HepG2 (cell line): ENCODE results near the gene HYOU1. TPM values are rescaled to one million over a fixed set of nuclear protein-coding genes. Genes with fewer than 3 reads are reported as not detected.

Source experiments
- AHR ChIP-seq: IDR thresholded peaks from 2 replicates; pipeline ENCODE4 v1.6.1; 2018; ENCODE audit warnings: missing genetic modification reagents, missing compliant biosample characterization
- DRAP1 ChIP-seq: IDR thresholded peaks from 2 replicates; pipeline ENCODE4 v1.6.1; 2016; ENCODE audit warnings: missing genetic modification reagents, missing compliant biosample characterization
- MAZ ChIP-seq, 2 experiments: sonication (generic) in 1 of 2; formaldehyde crosslinking in 1 of 2; IDR thresholded peaks; 2 replicates each; pipeline versions ENCODE4 v1.5.0 to v1.6.1; 2012 to 2020; ENCODE audit warnings: low read depth in 2 of 2, mild to moderate bottlenecking in 2 of 2, borderline replicate concordance in 1 of 2, improper control_type of control experiment in 1 of 2, low read length in 1 of 2, missing genetic modification reagents in 1 of 2, moderate library complexity in 1 of 2
- MIER3 ChIP-seq: IDR thresholded peaks from 2 replicates; pipeline ENCODE4 v1.6.1; 2016; ENCODE audit warnings: missing compliant biosample characterization, borderline replicate concordance
- MZF1 ChIP-seq: sonication (generic); formaldehyde crosslinking; IDR thresholded peaks from 2 replicates; pipeline ENCODE4 v1.8.1; 2023; ENCODE audit warnings: mild to moderate bottlenecking, missing genetic modification reagents, borderline replicate concordance
- NFAT5 ChIP-seq: sonication (generic); formaldehyde crosslinking; IDR thresholded peaks from 2 replicates; pipeline ENCODE4 v1.4.0; 2020; ENCODE audit warnings: missing genetic modification reagents
- POLR2G ChIP-seq: fragments of 200-400 bp; formaldehyde crosslinking; IDR thresholded peaks from 2 replicates; pipeline ENCODE4 v1.6.1; 2018; ENCODE audit warnings: mild to moderate bottlenecking, low read depth, low read length, moderate library complexity
- PRDM4 ChIP-seq: sonication (generic); formaldehyde crosslinking; IDR thresholded peaks from 2 replicates; pipeline ENCODE4 v1.9.0; 2021; ENCODE audit warnings: missing genetic modification reagents, borderline replicate concordance
- RXRB ChIP-seq: IDR thresholded peaks from 2 replicates; pipeline ENCODE4 v1.6.1; 2016; ENCODE audit warnings: borderline replicate concordance, missing genetic modification reagents, missing compliant biosample characterization
- SRY ChIP-seq: sonication (generic); formaldehyde crosslinking; IDR thresholded peaks from 2 replicates; pipeline ENCODE4 v1.8.0; 2022; ENCODE audit warnings: mild to moderate bottlenecking, missing genetic modification reagents
- ZC3H13 ChIP-seq: sonication (generic); formaldehyde crosslinking; IDR thresholded peaks from 2 replicates; pipeline ENCODE4 v1.8.1; 2023; ENCODE audit warnings: mild to moderate bottlenecking, missing genetic modification reagents, moderate library complexity
- ZFP37 ChIP-seq: sonication (generic); formaldehyde crosslinking; IDR thresholded peaks from 2 replicates; pipeline ENCODE4 v1.4.0; 2020; ENCODE audit warnings: missing genetic modification reagents, borderline replicate concordance
- ZFP82 ChIP-seq: sonication (generic); formaldehyde crosslinking; IDR thresholded peaks from 2 replicates; pipeline ENCODE4 v1.5.1; 2020; ENCODE audit warnings: mild to moderate bottlenecking, missing genetic modification reagents, borderline replicate concordance
- ZNF136 ChIP-seq: sonication (generic); formaldehyde crosslinking; IDR thresholded peaks from 2 replicates; pipeline ENCODE4 v1.8.1; 2022; ENCODE audit warnings: low read depth, mild to moderate bottlenecking, moderate library complexity, missing genetic modification reagents
- ZNF382 ChIP-seq: sonication (generic); formaldehyde crosslinking; IDR thresholded peaks from 2 replicates; pipeline ENCODE4 v1.5.0; 2020; ENCODE audit warnings: missing genetic modification reagents, mild to moderate bottlenecking, borderline replicate concordance
- ZNF598 ChIP-seq: sonication (generic); formaldehyde crosslinking; IDR thresholded peaks from 2 replicates; pipeline ENCODE4 v1.5.1; 2020; ENCODE audit warnings: mild to moderate bottlenecking, missing genetic modification reagents, borderline replicate concordance
- ZNF678 ChIP-seq: sonication (generic); formaldehyde crosslinking; IDR thresholded peaks from 2 replicates; pipeline ENCODE4 v1.4.0; 2020; ENCODE audit warnings: mild to moderate bottlenecking, missing genetic modification reagents
- ZNF746 ChIP-seq: sonication (generic); formaldehyde crosslinking; IDR thresholded peaks from 2 replicates; pipeline ENCODE4 v1.8.0; 2022; ENCODE audit warnings: mild to moderate bottlenecking, missing genetic modification reagents
- ZNF747 ChIP-seq: sonication (generic); formaldehyde crosslinking; IDR thresholded peaks from 2 replicates; pipeline ENCODE4 v1.8.1; 2023; ENCODE audit warnings: missing genetic modification reagents, mild to moderate bottlenecking, borderline replicate concordance
- polyA plus RNA-seq, 8 experiments: library from polyadenylated mRNA; depleted of rRNA in 3 of 8; stranded (reverse) in 7 of 8; unstranded in 1 of 8; fragments of >200 nt; fragmentation: Illumina TruSeq in 4 of 8; extraction: Trizol in 4 of 8; gene quantifications; 2 replicates each; pipeline versions ENCODE4 v1.2.1 to v1.2.3, GENCODE V29; 2011 to 2016; ENCODE audit warnings: low read depth in 4 of 8, missing spikeins in 1 of 8, mixed read lengths in 1 of 8; ENCODE audit not compliant: insufficient read depth in 1 of 8
- total RNA-seq, 5 experiments: library from RNA; depleted of rRNA; stranded (reverse); fragments of >200 nt; fragmentation: Illumina TruSeq; extraction: Trizol; gene quantifications; 2 replicates each; pipeline ENCODE4 v1.2.3, GENCODE V29; 2016; ENCODE audit warnings: low read depth in 1 of 5

The HYOU1 gene
- total and polyA plus RNA-seq, 2 of the 13 experiments (the other 11 are each of a cell fraction or from before 2014, with no cell fraction given) = 127 to 155 TPM

GRCh38 chr11:119095066-119095880 lies 38.3 kb upstream of the HYOU1 start (continued):
- TF ChIP-seq MAZ (IDR thresholded peaks at IDR 0.05; ENCODE audit: borderline replicate concordance, low read depth, low read length) = peak; percentile 77; the same call in 1 of the 2 replicates
- TF ChIP-seq MAZ (CRISPR knock-in tag; IDR thresholded peaks at IDR 0.05; ENCODE audit: low read depth) = peak; percentile 93
- TF ChIP-seq AHR (CRISPR knock-in tag) = no peak
- TF ChIP-seq ZNF382 (CRISPR knock-in tag) = no peak
- TF ChIP-seq POLR2G = peak; percentile 100
- TF ChIP-seq NFAT5 = no peak
- no peak for TF ChIP-seq PRDM4 (CRISPR knock-in tag)
- TF ChIP-seq ZNF747 (CRISPR knock-in tag) = peak; percentile 86
- peak; percentile 82; the same call in 1 of the 2 replicates for TF ChIP-seq ZNF136 (CRISPR knock-in tag)
- TF ChIP-seq ZNF746 = 0 out of 2 replicates have a peak, but pooled peaks have one; percentile 57
- peak; percentile 99 for TF ChIP-seq DRAP1
- TF ChIP-seq SRY (CRISPR knock-in tag) = peak; percentile 94
- peak; percentile 74 for TF ChIP-seq ZNF598 (CRISPR knock-in tag)
- no peak for TF ChIP-seq ZFP82
- TF ChIP-seq MIER3 (CRISPR knock-in tag) = peak; percentile 59; the same call in 1 of the 2 replicates
- no peak for TF ChIP-seq ZNF678 (CRISPR knock-in tag)
- no peak; the same call in 1 of the 2 replicates for TF ChIP-seq ZFP37
- no peak for TF ChIP-seq MZF1 (CRISPR knock-in tag)
- no peak; the same call in 1 of the 2 replicates for TF ChIP-seq RXRB
- TF ChIP-seq ZC3H13 (CRISPR knock-in tag) = peak; percentile 97
